Heart left ventricle (tissue), 16 donors: ENCODE measurements around the gene OR7G1. TPM values are rescaled to one million over a fixed set of nuclear protein-coding genes. Genes with fewer than 3 reads are reported as not detected.
A peak's percentile ranks its signal among the peaks of the same experiment; 100 is the strongest.

Experiments used
- ATAC-seq, 4 donors: fragments of 200-7000 bp; cut with Tn5 transposase; one replicate each; pipeline ENCODE4 v1.9.1; 2020 to 2022; ENCODE audit warnings: moderate library complexity in 4 of 4, mild to moderate bottlenecking in 3 of 4, moderate number of reproducible peaks in 1 of 4
- DNase-seq, 5 donors: peaks; one replicate each; pipeline ENCODE4 v3.0.0-alpha.2; 2020
- H3K27ac ChIP-seq, 12 donors: fragments of 200-600 bp; sonication (generic) in 4 of 12; one replicate each; pipeline versions ENCODE4 v1.5.0 to v1.8.0; 2016 to 2022; ENCODE audit warnings: mild to moderate bottlenecking in 2 of 12
- H3K27me3 ChIP-seq, 9 donors: fragments of 200-600 bp; sonication (generic) in 2 of 9; one replicate each; pipeline versions ENCODE4 v1.5.1 to v1.8.0; 2016 to 2022; ENCODE audit warnings: mild to moderate bottlenecking in 3 of 9
- H3K36me3 ChIP-seq, 9 donors: fragments of 200-600 bp; sonication (generic) in 2 of 9; one replicate each; pipeline versions ENCODE4 v1.5.0 to v1.8.0; 2018 to 2022; ENCODE audit warnings: mild to moderate bottlenecking in 2 of 9
- H3K4me1 ChIP-seq, 12 donors: fragments of 200-600 bp; sonication (generic) in 4 of 12; one replicate each; pipeline versions ENCODE4 v1.5.0 to v1.8.0; 2016 to 2022; ENCODE audit warnings: mild to moderate bottlenecking in 3 of 12
- H3K4me3 ChIP-seq, 12 donors: fragments of 200-600 bp; sonication (generic) in 4 of 12; one replicate each; pipeline versions ENCODE4 v1.5.0 to v1.8.0; 2017 to 2022; ENCODE audit warnings: mild to moderate bottlenecking in 9 of 12, moderate library complexity in 4 of 12
- H3K9me3 ChIP-seq, 12 donors: fragments of 200-600 bp; sonication (generic) in 4 of 12; one replicate each; pipeline versions ENCODE4 v1.5.0 to v1.8.0; 2016 to 2022; ENCODE audit warnings: mild to moderate bottlenecking in 1 of 12
- CTCF ChIP-seq, 12 donors: fragments of 200-600 bp; sonication (generic) in 4 of 12; IDR thresholded peaks; one replicate each; pipeline versions ENCODE4 v1.5.0 to v1.8.0; 2018 to 2022; ENCODE audit warnings: antibody characterized with exemption in 12 of 12, mild to moderate bottlenecking in 5 of 12
- POLR2A ChIP-seq, 2 donors: fragments of 450-650 bp; IDR thresholded peaks; one replicate each; pipeline ENCODE4 v1.6.1; 2017; ENCODE audit warnings: antibody characterized with exemption in 2 of 2, mild to moderate bottlenecking in 2 of 2, moderate library complexity in 2 of 2
- WGBS, 4 donors: extraction: QIAGEN DNeasy Blood & Tissue Kit in 2 of 4; methylation state at CpG; one replicate each; pipeline versions ENCODE4 v1.1.5 to v1.1.7; 2013 to 2018; 5-methylcytosine and 5-hydroxymethylcytosine counted together
- intact Hi-C, 10 donors: fragments of 100-400 bp; cut with DNase I; formaldehyde crosslinking; loops; one replicate each; pipeline versions ENCODE4 v1.11.1 to v1.14.2; 2022
- polyA plus RNA-seq, 2 donors: library from polyadenylated mRNA; stranded (reverse); fragments of 200-250 nt; gene quantifications; one replicate each; pipeline ENCODE4 v1.2.3, GENCODE V29; 2013
- total RNA-seq, 9 donors: library from RNA; depleted of rRNA in 2 of 9; stranded (reverse); fragments of >200 nt in 2 of 9; fragmentation: NEBNext Ultra II Directional in 3 of 9; extraction: Animal tissue kit (Norgen Biotek cat#: 25700) in 3 of 9; gene quantifications; one replicate each; pipeline versions ENCODE4 v1.1.0 to v1.2.4, GENCODE V29; 2016 to 2023
- donor health status: ischemic (EF 13 %, LVEDD 7.1; RV severe dilation, severe dysfunction).
- donor health status: healthy with polysubstance abuse.
- donor health status: DM: no; HTN: yes; CAD: no.
- donor health status: DM: no; HTN: no; CAD: no.
- donor health status: ischemic (EF 25% LVEDD 6.9; RV normal size, moderate dysfunction).
- donor health status: ischemic (EF 25% LVEDD 5.7; RV mildly dilated, moderate dysfunction).
- donor health status: healthy.
- donor health status: DM: yes; HTN: yes; CAD: no.
- donor health status: ischemic (EF 35%, LVEDD 5.7; RV mildly dilated, moderate dysfunction).
- donor health status: nonischemic (EF 11% LVEDD 7.7; RV severe dilation, severe dysfunction).
- donor health status: DM: yes; HTN: yes; CAD: no.
- donor health status: PGD.
- donor health status: ischemic (EF 29% LVEDD 5.4; RV normal size, mild dysfunction).
- donor health status: nonischemic (EF 23%, LVEDD 6.1; RV moderate dilation, normal function).

The OR7G1 gene
- total and polyA plus RNA-seq, 11 donors, result not detected

GRCh38 chr19:9148697-9149096 is 33.1 kb upstream of the OR7G1 start:
- peaks cover 0 to 45% (median 20%) of the 10 kb centered on the region in 12 donors for H3K9me3 ChIP-seq
- WGBS, 4 donors, result 91 to 97% (median 97%) methylated on average over 3 of the region's 3 CpGs
- intact Hi-C loops, result loop anchor here in 2 of 10 donors (10.0 kb wide), 2 partner anchors 156 to 646 kb away; partner anchors contain the start of gene ZNF699 (in 1 of the 2)
- H3K4me3 ChIP-seq, result no peak overlapping the region
- TF ChIP-seq POLR2A (IDR thresholded peaks at IDR 0.05) (no peak), CTCF (IDR thresholded peaks at IDR 0.05) (no peak)
- H3K27ac ChIP-seq, result no peak overlapping the region
- H3K4me1 ChIP-seq, result peaks cover 0 to 6% (median 0%) of the 10 kb centered on the region in 12 donors
- no peak for DNase-seq
- no peaks in the 10 kb centered on the region for H3K27me3 ChIP-seq
- no peak for ATAC-seq
- peaks cover 0 to 28% (median 2%) of the 10 kb centered on the region in 9 donors for H3K36me3 ChIP-seq

- no peak for DNase-seq
- Histone ChIP-seq H3K4me3 (no peak overlapping the region), H3K27me3 (no peaks in the 10 kb centered on the region), H3K4me1 (peaks cover 0 to 14% (median 5%) of the 10 kb centered on the region in 12 donors), H3K36me3 (peaks cover 0 to 20% (median 0%) of the 10 kb centered on the region in 9 donors), H3K9me3 (peaks cover 0 to 32% (median 14%) of the 10 kb centered on the region in 12 donors), H3K27ac (no peak overlapping the region)
- peak in 2 of 4 donors; percentile 68 to 71 for ATAC-seq
- WGBS, 4 donors, result 61 to 63% (median 62%) methylated on average over 1 of the region's 1 CpG
- intact Hi-C loops, result loop anchor here in 2 of 10 donors (10.0 kb wide), 2 partner anchors 158 to 648 kb away; partner anchors contain the start of gene ZNF699 (in 1 of the 2)
- TF ChIP-seq POLR2A (IDR thresholded peaks at IDR 0.05) (no peak), CTCF (IDR thresholded peaks at IDR 0.05) (no peak)
These were observed 31.3 kb upstream of the OR7G1 start for GRCh38 chr19:9146882-9147281.

GRCh38 chr19:9144920-9145319 is 29.4 kb upstream of the OR7G1 start:
- Histone ChIP-seq H3K36me3 (peaks cover 0 to 20% (median 0%) of the 10 kb centered on the region in 9 donors), H3K27ac (no peak overlapping the region), H3K9me3 (peaks cover 0 to 30% (median 14%) of the 10 kb centered on the region in 12 donors), H3K4me1 (peaks cover 0 to 23% (median 16%) of the 10 kb centered on the region in 12 donors), H3K4me3 (no peak overlapping the region), H3K27me3 (no peaks in the 10 kb centered on the region)
- TF ChIP-seq CTCF (IDR thresholded peaks at IDR 0.05), result no peak
- TF ChIP-seq POLR2A (IDR thresholded peaks at IDR 0.05), result no peak
- DNase-seq, result no peak
- intact Hi-C loops, result loop anchor here in 2 of 10 donors (5.0 to 10.0 kb wide), 3 partner anchors 160 to 650 kb away; partner anchors contain the start of genes ZNF121 (in 1 of the 2) and ZNF699 (in 1 of the 2)
- ATAC-seq, result no peak
- WGBS, 4 donors, result 97 to 98% (median 98%) methylated on average over 5 of the region's 5 CpGs

GRCh38 chr19:9140159-9140874 is 24.8 kb upstream of the OR7G1 start, which contains the start of gene ZNF317:
TSS of gene ZNF317 (plus strand) at chr19:9140397. CDS start at chr19:9156017, 15,620 bp downstream.
- Histone ChIP-seq H3K4me3 (peak within 1 kb of the TSS; percentile 62 to 96 (median 80)), H3K36me3 (peaks cover 0 to 10% (median 0%) of the 10 kb centered on the region in 9 donors), H3K27ac (peak within 1 kb of the TSS; percentile 54 to 94 (median 84)), H3K4me1 (peaks cover 0 to 27% (median 15%) of the 10 kb centered on the region in 12 donors), H3K27me3 (no peaks in the 10 kb centered on the region), H3K9me3 (peaks cover 0 to 15% (median 11%) of the 10 kb centered on the region in 12 donors)
- intact Hi-C loops, result loop anchor here in 2 of 10 donors (5.0 to 10.0 kb wide), 3 partner anchors 164 to 654 kb away; partner anchors contain the start of genes ZNF121 (in 1 of the 2) and ZNF699 (in 1 of the 2)
- TF ChIP-seq POLR2A (IDR thresholded peaks at IDR 0.05) (peak in 1 of 2 donors; percentile 70), CTCF (IDR thresholded peaks at IDR 0.05) (peak in 1 of 12 donors; percentile 17)
- peak; percentile 92 to 96 (median 94) for DNase-seq
- ATAC-seq, result peak; percentile 93 to 99 (median 98)
- WGBS, 4 donors, result 0 to 1% (median 0%) methylated on average over 33 to 43 of the region's 43 CpGs
